ENCODE measurements around the gene GOLGA2. TPM values are rescaled to one million over a fixed set of nuclear protein-coding genes. Genes with fewer than 3 reads are reported as not detected.

The GOLGA2 gene
- total RNA-seq, 1 experiment from 2014 or later = 188 TPM

DNA sequence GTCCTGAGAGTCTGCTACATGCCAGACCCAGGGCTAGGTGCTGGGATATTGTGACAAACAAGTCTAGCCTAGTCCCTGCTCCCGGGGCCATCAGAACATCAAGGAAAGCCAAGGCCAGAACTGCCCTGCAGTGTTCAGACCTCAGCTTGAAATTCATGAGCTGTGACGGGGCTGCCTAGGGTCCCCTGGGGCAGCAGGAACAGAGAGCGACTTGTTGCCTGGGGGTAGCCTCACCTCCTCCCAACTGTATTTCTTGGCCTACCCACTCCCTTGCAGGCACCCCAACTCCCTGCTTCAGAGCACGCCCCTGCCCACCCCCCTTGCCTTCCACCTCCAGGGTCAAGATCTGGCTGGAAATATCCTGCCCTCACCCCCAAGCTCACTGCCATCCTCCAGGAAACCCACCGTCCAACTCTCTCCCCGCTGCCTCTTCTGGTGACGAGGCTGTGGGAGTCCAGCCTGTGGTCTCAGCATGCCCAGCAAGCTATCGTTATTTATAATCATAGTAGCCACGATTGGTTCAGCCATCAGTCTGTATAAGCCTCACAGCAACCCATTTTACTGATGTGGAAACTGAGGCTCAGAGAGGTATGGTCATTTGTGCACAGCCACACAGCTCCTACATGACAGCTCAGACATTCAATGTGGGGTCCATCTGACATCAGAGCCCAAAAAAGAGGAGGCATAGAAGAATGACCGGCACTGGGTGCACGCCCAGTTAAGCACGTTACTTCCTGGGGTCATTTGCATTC lies 61.9 kb downstream of the GOLGA2 start:
- no peak overlapping the region for H3K4me3 ChIP-seq
- H3K79me2 ChIP-seq (ENCODE audit: low read depth) = no peaks in the 10 kb centered on the region
- H4K20me1 ChIP-seq (ENCODE audit: insufficient read depth) = no peaks in the 10 kb centered on the region
- H3K36me3 ChIP-seq (ENCODE audit: low read depth) = no peaks in the 10 kb centered on the region
- TF ChIP-seq, protein P1, sequence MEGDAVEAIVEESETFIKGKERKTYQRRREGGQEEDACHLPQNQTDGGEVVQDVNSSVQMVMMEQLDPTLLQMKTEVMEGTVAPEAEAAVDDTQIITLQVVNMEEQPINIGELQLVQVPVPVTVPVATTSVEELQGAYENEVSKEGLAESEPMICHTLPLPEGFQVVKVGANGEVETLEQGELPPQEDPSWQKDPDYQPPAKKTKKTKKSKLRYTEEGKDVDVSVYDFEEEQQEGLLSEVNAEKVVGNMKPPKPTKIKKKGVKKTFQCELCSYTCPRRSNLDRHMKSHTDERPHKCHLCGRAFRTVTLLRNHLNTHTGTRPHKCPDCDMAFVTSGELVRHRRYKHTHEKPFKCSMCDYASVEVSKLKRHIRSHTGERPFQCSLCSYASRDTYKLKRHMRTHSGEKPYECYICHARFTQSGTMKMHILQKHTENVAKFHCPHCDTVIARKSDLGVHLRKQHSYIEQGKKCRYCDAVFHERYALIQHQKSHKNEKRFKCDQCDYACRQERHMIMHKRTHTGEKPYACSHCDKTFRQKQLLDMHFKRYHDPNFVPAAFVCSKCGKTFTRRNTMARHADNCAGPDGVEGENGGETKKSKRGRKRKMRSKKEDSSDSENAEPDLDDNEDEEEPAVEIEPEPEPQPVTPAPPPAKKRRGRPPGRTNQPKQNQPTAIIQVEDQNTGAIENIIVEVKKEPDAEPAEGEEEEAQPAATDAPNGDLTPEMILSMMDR (conservative IDR thresholded peaks at IDR 0.05) = no peak
- no peak for TF ChIP-seq EZH2 (IDR thresholded peaks at IDR 0.05; ENCODE audit: low read depth)
- no peaks in the 10 kb centered on the region for H3K27me3 ChIP-seq (ENCODE audit: insufficient read depth, low read depth)
- H3K4me2 ChIP-seq = no peak overlapping the region; the same call in 1 of the 2 replicates
- DNase-seq = no peak
- H2AFZ ChIP-seq = no peak overlapping the region
- no peaks in the 10 kb centered on the region for H3K9me3 ChIP-seq (ENCODE audit: insufficient read depth, low read depth)
- H3F3A ChIP-seq (ENCODE audit: insufficient read depth, low read depth) = peaks cover 7% of the 10 kb centered on the region; the same call in 1 of the 2 replicates
- intact Hi-C loops (cut with micrococcal nuclease; ENCODE audit: unreplicated experiment) = no loop called here
- ChIA-PET POLR2A (ENCODE audit: unreplicated experiment) (no interaction called here), CTCF (interaction anchor here (1.3 kb wide), 1 partner anchor 89 kb away, joined by 3 read pairs; no protein-coding TSS in a partner anchor)
- no TSS peak for BruUV-seq (replicated peaks)
- H3K27ac ChIP-seq = no peak overlapping the region
- peaks cover 10% of the 10 kb centered on the region for H3K4me1 ChIP-seq (replicated peaks; ENCODE audit: insufficient read depth)
- H3K9me2 ChIP-seq (ENCODE audit: insufficient read depth) = no peaks in the 10 kb centered on the region

DNA sequence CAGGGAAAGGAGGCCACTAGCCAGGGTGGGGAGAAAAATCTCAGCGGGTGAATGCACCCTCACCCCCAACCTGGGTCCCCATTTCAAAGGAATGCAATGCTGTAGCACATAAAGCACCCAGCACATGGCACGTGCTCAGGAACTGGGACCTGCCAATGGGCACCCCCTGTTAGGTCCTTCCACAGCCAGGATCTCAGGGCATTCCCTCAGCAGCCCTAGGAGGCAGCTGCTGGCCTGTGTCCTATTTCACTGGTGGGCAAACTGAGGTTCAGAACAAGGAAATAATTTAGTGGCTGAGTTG lies 63.9 kb downstream of the GOLGA2 start:
- intact Hi-C loops (cut with micrococcal nuclease; ENCODE audit: unreplicated experiment) = no loop called here
- no TSS peak for BruUV-seq (replicated peaks)
- Histone ChIP-seq H3K27ac (no peak overlapping the region), H3F3A (ENCODE audit: insufficient read depth, low read depth) (no peaks in the 10 kb centered on the region), H4K20me1 (ENCODE audit: insufficient read depth) (no peaks in the 10 kb centered on the region), H3K79me2 (ENCODE audit: low read depth) (no peaks in the 10 kb centered on the region), H3K27me3 (ENCODE audit: insufficient read depth, low read depth) (no peaks in the 10 kb centered on the region), H3K36me3 (ENCODE audit: low read depth) (no peaks in the 10 kb centered on the region), H2AFZ (no peak overlapping the region), H3K9me2 (ENCODE audit: insufficient read depth) (no peaks in the 10 kb centered on the region), H3K9me3 (ENCODE audit: insufficient read depth, low read depth) (no peaks in the 10 kb centered on the region), H3K4me1 (replicated peaks; ENCODE audit: insufficient read depth) (peaks cover 10% of the 10 kb centered on the region), H3K4me3 (no peak overlapping the region), H3K4me2 (no peak overlapping the region)
- TF ChIP-seq EZH2 (IDR thresholded peaks at IDR 0.05; ENCODE audit: low read depth) = no peak
- TF ChIP-seq, protein P1 (conservative IDR thresholded peaks at IDR 0.05) = no peak
- no peak for DNase-seq
- ChIA-PET POLR2A (ENCODE audit: unreplicated experiment) (no interaction called here), CTCF (interaction anchor here (0.6 kb wide), 1 partner anchor 229 kb away, joined by 5 read pairs; no protein-coding TSS in a partner anchor)

DNA sequence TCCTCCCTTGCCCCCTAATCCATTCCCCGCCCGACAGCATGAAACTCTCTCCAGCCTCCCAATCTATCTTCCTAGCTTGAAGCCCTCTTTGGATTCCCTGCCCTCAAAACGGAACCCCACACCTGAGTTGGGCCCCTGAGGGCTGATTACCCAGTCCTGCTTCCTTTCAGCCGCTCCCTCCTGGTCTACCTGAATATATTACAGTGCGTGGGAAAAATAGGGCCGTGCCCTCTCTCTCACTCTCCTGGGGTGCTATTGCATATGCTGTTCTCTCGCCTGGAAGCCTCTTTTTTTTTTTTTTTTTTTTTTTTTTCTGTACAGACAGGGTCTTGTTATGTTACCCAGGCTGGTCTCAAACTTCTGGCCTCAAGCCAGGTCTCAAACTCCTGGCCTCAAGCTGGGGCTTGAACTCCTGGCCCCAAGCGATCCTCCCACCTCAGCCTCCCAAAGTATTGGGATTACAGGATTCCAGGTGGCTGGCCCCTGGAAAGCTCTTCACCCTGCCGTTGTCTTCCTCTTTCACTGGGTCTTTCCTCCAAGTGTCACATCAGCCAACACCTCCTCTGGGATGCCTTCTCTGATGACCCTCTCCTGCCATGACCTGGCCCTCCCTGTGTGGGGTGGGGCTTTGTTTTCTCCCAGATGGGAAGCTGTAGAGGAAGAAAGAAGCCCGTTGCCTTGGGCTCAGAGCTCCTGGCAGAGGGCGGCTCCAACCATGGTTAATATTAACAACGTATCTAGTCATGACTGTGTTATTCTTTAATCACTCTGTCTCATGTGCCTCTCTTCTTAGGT lies 64.4 kb downstream of the GOLGA2 start:
- H4K20me1 ChIP-seq (ENCODE audit: insufficient read depth) = no peaks in the 10 kb centered on the region
- no peaks in the 10 kb centered on the region for H3K9me2 ChIP-seq (ENCODE audit: insufficient read depth)
- H3K27ac ChIP-seq = no peak overlapping the region
- intact Hi-C loops (cut with micrococcal nuclease; ENCODE audit: unreplicated experiment) = no loop called here
- peaks cover 10% of the 10 kb centered on the region for H3K4me1 ChIP-seq (replicated peaks; ENCODE audit: insufficient read depth)
- H3K27me3 ChIP-seq (ENCODE audit: insufficient read depth, low read depth) = no peaks in the 10 kb centered on the region
- no peaks in the 10 kb centered on the region for H3K36me3 ChIP-seq (ENCODE audit: low read depth)
- ChIA-PET POLR2A (ENCODE audit: unreplicated experiment) (interaction anchor here (0.5 kb wide), 1 partner anchor 30 kb away, joined by 3 read pairs; no protein-coding TSS in a partner anchor), CTCF (interaction anchor here (0.6 kb wide), 2 partner anchors 61 to 227 kb away, joined by 3 to 6 read pairs; no protein-coding TSS in a partner anchor)
- no peak for DNase-seq
- BruUV-seq (replicated peaks) = no TSS peak
- TF ChIP-seq, protein P1 (conservative IDR thresholded peaks at IDR 0.05) = no peak
- no peak for TF ChIP-seq EZH2 (IDR thresholded peaks at IDR 0.05; ENCODE audit: low read depth)
- H3F3A ChIP-seq (ENCODE audit: insufficient read depth, low read depth) = no peaks in the 10 kb centered on the region
- H3K4me2 ChIP-seq = no peak overlapping the region
- H3K4me3 ChIP-seq = no peak overlapping the region
- no peaks in the 10 kb centered on the region for H3K9me3 ChIP-seq (ENCODE audit: insufficient read depth, low read depth)
- H3K79me2 ChIP-seq (ENCODE audit: low read depth) = no peaks in the 10 kb centered on the region
- H2AFZ ChIP-seq = no peak overlapping the region

All from PC-9 (cell line).